Activated CD8-positive, alpha-beta memory T cell treated with anti-CD3 and anti-CD28 coated beads for 24 hours (primary cell): ENCODE results near the gene PDLIM7.
A peak's percentile ranks its signal among the peaks of the same experiment; 100 is the strongest.

ENCODE experiments used
- DNase-seq: peaks from one replicate; pipeline ENCODE4 v3.0.0-alpha.2; 2020

PDLIM7 gene

DNA sequence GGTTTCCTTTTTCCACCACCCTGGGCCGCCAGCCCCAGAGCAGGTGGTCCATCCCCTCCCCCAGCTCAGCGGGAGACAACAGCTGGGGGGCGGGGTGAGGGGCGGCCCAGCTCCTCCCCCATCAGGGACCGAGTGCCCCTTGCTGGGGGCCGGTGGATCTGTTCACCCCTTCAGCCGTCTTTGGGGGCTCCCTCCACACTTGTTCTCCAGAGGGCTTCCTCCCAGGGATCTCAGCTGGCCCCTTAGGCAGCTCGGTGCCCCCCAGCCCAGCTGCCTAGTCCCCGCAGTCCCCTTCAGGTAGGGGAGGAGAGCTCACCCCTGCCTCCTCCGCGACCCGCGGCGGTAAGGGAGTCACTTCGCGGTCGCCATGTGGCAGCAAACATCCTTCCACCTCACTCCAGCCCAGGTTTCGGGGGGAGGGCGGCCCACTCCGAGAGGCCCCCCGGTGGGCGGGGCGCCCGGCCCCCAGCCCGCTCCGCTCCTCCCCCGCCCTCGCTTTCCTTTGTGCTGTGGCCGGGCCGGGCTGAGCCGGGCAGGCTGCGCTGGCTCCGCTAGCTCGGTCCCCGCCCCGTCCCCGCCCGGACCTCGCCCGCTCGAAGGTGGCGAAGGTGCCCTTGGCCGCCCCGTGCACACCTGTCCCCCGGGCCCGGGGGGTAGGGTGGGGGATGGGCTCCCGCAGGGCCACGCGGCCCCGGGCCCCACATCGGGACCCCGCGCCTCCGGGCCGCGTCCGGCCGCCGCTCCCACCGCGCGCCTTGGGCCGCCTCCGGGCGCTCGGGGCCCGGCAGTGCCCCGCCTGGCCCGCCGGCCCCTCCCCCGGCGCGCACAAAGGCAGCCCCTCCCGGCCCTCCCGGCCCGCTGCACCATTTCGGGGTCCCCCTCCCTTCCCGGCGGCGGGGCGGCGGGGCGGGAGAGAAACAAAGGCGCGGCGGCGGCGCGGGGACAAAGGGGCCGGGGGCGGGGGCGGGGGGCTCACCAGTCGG, 24.7 kb downstream of the PDLIM7 start:
- peak; percentile 89 for DNase-seq

DNA sequence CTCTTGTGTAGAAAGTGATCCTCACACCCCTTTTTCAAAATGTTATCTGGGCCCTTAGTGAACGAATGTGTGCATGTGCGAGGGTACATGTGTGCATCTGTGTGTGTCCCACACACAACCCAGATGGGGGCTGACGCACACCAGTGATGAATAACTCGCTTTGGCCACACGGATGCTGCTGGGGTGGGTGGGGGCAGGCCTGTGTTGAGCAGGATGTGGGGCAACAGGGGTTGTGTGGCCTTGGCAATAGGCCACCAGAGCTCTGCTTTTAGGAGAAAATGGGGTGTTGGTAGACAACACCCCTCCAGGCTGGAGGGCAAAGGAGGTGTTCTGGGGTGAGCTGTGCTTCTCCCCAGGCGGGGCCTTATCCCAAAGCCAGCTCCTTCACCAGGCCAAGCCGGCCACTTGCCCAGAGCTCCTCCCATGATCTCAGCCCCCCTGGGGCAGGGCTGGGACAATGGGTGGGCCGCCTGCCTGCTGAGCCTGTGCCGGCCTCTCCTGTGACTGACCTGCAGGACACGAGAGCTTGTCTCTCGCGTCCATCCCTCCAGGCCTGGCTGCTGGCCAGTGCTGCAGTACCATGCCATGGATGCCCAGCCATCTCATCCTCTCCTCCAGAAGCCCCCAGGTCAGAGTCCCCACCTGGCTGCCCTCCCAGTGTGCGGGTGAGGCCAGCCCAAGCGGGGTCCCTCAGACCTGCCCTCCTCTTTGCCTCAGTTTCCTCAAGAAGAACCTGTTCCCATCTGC, 25.6 kb downstream of the PDLIM7 start:
- DNase-seq, result no peak

DNA sequence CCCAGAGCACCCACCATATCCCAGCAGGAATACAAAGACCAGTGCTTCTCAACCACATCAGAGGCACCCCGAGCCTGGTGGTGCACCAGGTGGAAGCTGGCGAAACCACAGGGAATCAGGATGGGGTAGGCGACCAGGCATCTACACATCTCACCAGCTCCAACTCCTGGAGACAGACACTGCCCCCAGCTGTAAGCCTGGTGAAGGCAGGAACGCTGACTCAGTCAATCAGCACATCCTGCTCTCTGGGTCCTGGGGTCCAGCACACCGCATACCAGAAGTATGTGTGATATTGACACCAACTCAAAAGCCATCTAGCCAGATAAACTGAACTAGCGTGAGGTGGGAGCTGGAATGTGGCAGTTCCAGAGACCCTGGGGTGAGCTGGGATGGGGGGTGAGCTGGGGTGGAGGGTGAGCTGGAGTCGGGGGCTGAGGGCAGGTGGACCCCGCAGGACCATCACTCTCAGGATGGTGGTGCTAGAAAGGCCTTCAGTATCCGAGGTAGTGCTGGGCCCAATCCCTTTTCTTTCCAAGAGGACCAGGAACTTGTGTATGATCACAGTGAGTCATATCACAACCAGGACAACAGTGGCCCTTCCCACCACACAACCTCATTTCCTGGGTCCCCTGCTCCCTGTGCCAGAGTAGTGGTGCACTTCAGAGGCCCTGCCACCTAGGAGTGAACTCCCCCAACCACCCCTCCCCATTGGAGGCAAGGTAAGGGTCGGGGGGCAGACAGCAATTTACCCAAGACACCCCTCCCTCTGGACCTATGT, 26.5 kb downstream of the PDLIM7 start:
- no peak for DNase-seq

DNA sequence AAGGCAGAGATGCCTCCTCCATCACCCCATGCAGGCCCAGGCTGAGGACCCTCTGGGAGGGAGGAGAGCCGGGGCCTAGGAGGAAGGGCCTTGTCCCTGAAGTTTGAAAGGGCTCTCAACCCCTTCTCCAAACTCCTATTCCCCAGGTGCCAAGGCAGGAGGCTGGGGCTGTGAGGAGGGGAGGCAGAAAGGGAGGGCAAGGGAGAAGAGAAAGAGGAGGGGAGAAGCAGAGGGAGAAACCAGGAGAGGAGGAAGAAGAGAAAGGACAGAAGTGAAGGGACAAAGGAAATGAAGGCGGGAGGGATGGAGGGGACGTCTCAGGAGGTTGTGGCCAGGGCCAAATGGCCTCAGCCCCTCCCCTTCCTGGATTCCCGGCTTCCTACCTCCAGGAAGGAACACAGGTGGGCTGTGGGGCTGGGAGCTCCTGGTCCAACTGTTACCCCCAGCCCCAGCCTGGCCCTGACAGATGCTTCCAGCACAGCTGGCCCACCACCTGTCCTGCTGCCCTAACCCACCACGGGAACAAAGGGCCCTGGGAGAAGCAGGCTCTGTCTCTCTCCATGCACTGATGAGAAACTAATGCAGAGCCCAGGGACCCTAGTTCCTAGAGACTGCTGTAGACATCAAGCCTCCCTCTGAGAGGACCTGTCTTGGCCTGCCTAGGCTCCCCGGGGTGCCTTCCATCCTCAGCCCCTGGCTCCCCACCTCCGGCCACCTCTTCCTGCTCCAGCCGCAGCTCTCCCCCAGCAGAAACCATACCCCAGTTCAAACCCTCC, 27.5 kb downstream of the PDLIM7 start:
- no peak for DNase-seq

DNA sequence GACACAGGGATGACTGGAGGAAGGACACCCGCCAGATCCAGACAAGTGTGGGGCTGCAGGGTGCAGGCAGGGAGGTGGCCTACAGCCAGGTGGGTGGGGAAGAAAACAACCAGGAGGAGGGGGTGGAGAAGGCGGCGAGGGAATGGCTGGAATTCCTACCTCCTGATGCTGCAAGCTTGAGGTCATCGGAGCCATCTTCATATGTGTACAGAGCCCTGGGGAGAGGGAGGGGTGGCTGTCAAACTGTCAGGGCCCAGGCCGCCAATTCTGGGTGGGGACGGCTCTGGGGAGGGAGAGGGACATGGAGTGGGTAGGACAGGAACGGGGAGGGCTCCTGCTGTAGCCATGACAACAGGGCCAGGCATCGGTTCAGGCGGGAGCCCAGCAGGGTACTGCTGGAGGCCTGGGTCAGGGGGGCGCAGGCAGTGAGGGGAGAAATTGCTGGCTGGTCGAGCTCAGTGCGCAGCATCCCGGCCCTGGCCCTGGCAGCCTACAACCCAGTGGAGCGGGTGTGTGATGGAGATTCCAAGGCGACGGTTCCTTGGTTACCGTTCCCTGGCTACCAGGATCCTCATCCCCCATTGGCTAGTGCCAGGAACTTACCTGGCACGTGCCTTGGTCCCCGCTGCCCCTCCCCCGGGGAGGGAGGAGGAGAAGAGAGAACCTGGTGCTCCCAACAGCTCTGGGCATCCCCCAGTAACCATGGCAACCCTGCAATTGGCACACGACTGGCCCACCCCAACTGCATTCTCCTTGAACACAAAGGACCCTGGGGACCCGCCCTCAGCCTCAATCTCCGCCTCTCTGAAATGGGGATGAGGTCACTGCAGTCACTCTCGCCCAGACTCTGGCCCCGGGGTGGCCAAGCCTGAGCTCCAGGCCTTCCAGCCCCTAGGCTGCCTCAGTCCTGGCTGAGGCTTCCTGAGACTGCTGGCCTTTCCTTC, 28.4 kb downstream of the PDLIM7 start:
- DNase-seq, result no peak

DNA sequence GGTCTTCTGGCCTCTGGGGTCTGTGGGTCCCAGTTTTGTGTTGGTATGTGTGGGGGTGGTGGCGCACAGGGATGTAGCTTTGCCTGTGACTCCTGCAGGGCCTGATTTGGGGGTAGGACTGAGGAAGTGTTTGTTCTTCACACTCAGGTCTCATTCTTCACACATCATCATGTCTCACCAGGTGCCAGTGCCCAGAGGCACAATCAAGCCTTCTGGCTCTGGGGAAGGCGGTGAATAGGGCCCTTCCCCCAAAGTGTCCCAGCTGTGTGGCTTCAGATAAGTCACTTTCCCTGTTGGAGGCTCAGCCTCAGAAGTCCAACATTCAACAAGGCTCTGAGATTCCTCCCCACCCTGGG, 29.1 kb downstream of the PDLIM7 start:
- DNase-seq, result no peak

DNA sequence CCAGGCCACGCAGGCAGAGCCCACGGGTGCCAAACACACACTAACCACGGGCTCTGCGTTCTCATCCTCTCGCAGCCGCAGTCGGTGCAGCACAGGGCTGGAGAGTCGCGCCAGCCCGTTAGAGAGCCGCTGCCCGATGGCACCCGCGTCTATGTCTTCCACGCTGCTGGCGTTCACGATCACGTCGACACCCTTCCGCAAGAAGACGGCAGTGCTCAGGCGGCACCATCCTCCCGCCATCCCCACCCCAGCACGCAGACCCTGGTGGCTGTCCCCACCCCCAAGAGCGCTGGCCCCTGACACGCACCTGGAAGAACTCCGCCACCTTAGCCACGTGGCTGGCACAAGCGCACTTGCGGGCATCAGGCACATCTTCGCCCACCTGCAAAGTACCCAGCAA, 30.0 kb downstream of the PDLIM7 start:
- DNase-seq, result no peak

DNA sequence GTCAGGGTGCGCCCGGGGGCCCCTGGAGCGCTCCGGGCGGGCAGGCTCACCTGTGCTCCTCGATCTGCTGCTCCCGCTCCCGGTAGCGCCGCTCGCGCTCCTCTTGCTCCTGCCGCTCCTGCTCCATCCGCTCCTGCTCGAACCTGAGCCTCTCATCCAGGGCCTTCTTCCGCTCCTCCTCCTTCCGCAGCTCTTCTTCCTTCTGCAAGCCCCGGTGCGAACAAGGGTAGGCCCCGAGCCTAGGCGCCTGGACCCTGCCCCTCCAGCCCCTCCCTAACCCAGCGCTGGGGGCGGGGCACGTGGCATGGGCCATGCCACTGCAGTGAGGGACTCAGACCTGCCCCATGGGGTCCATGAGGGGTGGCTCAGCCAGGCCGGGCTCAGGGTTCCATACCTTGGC, 30.5 kb downstream of the PDLIM7 start:
- DNase-seq, result no peak

DNA sequence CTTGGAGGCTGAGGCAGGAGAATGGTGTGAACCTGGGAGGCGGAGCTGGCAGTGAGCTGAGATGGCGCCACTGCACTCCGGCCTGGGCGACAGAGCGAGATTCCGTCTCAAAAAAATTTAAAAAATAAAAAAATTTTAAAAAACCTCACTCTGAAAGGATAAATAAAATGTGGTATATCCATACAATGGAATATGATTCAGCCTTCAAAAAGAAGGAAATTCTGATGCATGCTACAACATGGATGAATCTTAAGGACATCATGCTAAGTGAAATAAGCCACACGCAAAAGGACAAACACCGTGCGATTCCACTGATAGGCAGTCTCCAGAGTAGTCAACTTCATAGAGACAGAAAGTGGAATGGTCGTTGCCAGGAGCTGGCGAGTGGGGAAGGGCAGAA, 32.4 kb downstream of the PDLIM7 start:
- no peak for DNase-seq

DNA sequence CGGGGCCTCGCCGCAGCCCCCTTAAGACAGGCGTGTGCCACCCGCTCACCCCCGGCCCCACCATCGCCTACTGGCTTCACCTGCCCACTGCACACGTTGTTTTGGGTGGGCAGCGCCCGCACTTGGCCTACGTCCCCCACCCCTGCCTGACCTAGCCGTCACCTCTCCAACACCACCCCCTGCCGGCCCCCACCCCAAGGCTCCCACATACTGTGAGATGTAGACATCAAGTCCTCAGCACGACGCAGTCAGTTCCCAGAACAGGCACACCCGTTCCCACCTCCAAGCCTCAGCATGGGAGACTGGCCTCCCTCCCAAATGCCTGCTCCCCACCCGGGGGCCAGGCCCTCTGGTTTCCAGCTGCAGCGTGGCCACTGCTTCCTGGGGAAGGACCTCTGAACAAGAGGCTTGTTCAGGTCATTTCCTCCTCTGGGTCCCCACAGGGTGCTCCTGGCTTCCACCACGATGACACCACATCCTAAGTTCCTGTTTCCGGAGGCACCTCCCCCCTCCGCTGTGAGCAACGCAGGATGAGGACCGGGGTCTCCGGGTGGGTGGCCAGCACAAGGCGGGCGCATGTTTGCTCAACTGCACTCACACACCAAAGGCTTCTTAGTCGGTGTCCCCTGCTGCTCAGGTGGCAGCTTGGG, 35.3 kb downstream of the PDLIM7 start:
- DNase-seq, result no peak

DNA sequence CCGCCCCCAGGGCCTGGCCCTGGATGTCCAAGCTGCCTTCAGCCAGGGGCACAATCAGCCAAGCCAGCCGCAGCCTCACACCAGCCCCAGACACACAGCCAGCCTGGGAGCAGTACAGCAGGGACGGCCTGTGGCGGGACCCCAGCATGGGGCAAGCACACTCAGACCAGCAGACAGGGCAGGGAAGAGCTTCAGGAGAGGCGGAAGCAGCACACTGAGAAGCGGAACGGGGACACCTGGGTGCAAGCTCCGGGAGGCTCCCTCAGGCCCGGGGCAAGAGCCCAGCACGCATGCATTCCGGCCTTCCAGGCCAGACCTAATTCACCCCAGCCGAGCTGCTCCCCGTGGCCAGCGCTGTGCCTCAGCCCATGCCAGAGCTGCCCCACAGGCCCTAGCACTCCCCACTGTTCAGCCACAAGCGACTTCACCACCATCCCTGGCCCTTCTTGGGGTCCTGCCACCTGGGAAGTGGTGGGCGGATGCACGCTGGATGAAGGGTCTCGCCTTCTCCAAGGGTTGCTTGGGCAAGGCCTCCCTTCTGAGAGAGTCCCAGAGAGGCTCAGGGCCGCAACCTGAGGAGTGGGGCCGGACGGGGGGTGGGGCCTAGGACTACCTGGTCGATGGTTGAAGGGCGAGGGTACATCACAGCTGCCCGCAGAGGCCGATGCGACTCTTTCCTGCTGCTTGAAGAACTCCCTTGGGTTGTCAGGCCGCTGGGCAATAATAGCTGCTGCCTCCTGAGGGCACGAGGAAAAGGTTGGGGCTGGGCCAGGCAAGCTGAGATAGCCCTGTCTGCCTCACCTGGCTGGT, 37.4 kb downstream of the PDLIM7 start:
- DNase-seq, result no peak

DNA sequence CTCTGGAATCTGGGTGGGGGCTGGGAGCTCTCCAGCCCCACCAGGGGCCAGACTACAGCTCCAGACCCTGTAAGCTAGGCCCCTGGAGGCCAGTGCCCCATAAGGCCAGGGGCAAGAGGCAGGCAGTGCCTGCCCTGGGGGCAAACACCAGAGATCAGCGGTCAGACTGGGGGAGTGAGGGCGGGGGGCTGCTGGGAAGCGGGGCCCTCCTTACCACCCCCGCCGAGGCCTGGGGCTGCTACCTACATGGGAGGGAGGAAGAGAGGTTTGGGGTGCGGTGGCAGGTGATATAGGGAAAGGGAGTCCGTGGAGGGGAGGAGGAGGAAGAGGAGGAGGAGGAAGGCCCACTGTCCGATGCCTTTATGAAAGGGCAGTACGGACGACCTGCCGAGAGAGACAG, 38.0 kb downstream of the PDLIM7 start:
- no peak for DNase-seq

DNA sequence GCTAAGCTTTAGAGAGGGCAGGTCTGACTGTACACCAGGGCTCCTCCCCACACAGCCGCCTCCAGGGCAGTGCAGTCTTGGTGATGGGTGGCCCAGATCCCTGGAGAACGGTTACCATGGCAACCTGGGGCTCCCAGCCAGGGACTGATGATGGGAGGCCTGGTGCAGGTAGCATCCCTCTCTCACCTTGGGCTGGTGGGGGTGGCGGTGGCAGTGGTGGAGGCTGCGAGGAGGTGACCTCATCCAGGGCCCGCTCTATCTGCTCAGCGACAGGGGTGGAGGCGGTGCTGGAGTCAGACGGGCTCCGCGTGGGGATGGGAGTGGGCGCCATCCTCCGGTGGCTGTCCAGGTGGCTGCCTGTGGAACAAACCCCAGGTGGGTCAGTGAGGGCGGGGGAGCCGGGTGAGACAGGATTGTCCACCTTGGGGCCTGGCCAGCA, 38.5 kb downstream of the PDLIM7 start:
- no peak for DNase-seq

DNA sequence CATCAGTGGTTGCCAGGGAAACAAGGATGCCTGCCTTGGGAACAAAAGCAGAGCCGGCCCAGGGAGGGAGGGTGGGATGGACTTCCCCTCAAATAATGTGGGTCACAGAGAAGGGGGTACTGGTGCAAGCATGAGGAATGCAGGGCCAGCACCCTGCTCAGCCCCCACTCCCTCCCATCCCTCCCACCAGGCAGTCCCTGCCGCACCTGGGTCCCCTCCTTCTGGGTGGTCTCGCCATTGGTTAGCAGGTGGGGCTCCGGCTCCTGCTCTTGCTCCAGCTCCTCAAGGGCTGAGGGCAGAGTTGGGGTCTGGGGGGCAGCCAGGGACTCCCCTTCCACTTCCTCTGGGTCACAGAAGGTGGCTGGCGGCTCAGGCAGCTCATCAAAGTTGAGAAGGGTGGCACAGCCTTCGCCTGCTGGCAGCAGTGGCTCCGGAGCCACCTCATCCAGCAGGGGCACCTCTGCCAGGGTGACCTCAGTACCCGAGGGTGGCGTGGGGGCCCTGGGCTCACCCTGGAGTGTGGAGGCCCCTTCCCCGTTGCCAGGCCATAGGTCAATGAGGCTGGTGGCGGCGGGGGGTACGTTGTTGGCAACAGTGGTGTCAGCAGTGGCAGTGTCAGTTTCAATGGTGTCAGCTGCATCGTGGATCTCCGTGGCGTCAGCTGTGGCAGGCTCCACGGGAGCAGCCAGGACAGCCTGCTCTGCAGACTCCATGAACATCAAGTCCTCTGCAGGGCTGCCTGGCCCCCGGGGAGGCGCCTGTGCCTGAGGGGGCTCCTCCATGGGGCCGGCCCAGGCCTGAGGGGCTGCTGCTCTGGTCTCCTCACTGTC, 39.3 kb downstream of the PDLIM7 start:
- no peak for DNase-seq

DNA sequence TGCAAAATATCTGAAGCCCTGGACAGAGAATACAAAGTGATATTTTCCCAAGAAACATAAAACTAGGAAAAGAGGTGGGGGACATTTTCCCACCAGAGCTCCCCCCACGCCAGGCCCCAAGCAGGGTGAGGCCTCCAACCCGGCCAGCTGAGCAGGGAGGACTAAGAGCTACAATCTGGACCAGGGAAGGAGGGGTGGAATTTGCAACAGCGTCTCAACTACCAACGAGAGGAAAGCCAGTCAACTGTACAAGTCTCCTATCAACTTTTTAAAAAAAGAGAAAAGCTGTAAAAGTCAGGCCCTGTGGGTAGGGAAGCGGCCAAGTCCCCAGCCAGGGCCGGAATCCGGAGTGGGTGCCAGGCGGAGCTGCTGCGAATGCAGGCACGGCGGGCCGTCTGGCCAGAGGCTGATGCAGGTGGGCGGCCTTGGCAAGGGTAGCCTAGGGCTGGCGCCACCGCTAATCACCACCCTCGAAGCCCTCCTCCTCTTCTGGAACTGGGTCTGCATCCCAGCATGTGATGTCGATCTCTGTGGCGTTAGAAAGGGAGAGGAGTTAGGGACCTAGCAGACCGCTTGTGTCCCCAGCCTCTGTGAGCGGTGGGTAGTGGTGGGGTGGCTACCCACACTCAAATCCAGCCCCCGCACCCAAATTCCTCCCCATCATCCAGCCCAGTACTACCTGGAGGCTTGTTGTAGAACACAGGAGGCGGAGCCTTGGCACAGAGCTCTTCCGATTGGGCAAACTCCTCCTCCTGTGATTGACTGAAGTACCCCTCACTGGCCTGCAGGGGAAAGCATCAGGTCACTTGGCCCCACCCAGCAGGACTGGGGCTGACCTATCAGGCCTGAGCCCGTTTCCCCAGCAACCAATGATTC, 40.2 kb downstream of the PDLIM7 start:
- no peak for DNase-seq

DNA sequence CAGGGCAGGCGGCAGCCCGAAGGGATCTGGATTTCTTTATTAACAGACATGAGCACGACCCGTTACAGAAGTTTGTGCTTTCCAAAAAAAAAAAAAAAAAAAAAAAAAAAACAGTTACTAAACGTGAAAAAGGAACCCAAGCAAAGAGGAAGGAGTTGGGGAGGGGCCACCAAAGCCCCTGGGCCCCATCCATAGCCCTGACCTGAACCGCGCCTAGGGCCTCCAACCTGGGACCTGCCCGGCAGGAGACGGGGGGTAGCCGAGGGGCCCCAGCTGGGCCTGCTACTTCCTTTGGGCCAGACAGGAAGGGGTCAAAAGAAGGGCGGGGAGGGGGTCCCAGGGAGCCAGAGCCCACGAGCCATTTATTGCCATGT, 40.8 kb downstream of the PDLIM7 start:
- DNase-seq, result no peak

DNA sequence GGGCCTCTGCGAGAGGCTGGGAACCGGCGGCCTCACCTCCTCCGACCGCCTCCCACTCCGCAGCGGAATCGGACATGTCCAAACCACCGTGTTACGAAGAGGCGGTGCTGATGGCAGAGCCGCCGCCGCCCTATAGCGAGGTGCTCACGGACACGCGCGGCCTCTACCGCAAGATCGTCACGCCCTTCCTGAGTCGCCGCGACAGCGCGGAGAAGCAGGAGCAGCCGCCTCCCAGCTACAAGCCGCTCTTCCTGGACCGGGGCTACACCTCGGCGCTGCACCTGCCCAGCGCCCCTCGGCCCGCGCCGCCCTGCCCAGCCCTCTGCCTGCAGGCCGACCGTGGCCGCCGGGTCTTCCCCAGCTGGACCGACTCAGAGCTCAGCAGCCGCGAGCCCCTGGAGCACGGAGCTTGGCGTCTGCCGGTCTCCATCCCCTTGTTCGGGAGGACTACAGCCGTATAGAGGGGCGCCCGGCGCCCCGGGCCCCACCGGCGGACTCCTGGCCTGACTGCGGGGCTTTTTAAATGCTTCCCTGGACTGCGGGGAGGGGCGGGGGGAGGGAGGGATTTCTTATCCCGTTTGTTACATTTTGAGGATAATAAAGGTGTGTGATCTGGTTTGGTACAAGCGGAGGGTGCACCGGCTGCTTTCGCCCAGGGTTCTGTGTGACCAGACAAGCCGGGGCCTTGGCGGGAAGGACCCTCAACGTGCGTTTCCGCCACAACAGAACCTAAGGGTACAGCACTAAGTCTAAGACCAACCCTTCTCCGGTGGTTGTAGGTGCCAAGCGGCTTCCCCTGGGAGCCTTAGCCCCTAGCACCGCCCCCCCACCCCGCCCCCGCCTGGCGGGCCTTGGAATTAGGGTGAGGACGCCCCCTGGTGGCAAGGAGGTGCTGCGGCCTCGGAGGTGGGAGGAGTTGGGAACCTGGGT, 41.5 kb downstream of the PDLIM7 start:
- peak; percentile 99 for DNase-seq
